Measurements from ENCODE around the gene LRG1.

LRG1 gene

GRCh38 chr19:4539693-4540581 lies at the start of gene LRG1:
Gene LRG1, minus strand, starts transcription at chr19:4540036. Its CDS starts 23 bp downstream, at chr19:4540013.
- DNase-seq (ENCODE audit: low read depth), result no peak

- no peak for DNase-seq (ENCODE audit: low read depth)
Measured at GRCh38 chr19:4588291-4588761, 48.5 kb upstream of the LRG1 start.

GRCh38 chr19:4587527-4587926 lies 47.7 kb upstream of the LRG1 start:
- DNase-seq (ENCODE audit: low read depth), result no peak

GRCh38 chr19:4586691-4587090 lies 46.9 kb upstream of the LRG1 start:
- no peak for DNase-seq (ENCODE audit: low read depth)

- no peak for DNase-seq (ENCODE audit: low read depth)
Measured at GRCh38 chr19:4586245-4586644, 46.4 kb upstream of the LRG1 start.

- DNase-seq (ENCODE audit: low read depth), result no peak
Measured at GRCh38 chr19:4585556-4585955, 45.7 kb upstream of the LRG1 start.

GRCh38 chr19:4584670-4585460 lies 45.0 kb upstream of the LRG1 start:
- no peak for DNase-seq (ENCODE audit: low read depth)

GRCh38 chr19:4583961-4584669 lies 44.3 kb upstream of the LRG1 start:
- no peak for DNase-seq (ENCODE audit: low read depth)

- no peak for DNase-seq (ENCODE audit: low read depth)
Measured at GRCh38 chr19:4582980-4583842, 43.4 kb upstream of the LRG1 start.

- DNase-seq (ENCODE audit: low read depth), result no peak
Measured at GRCh38 chr19:4581666-4582553, 42.1 kb upstream of the LRG1 start.

- no peak for DNase-seq (ENCODE audit: low read depth)
Measured at GRCh38 chr19:4580961-4581665, 41.3 kb upstream of the LRG1 start.

- DNase-seq (ENCODE audit: low read depth), result no peak
Measured at GRCh38 chr19:4580021-4580901, 40.4 kb upstream of the LRG1 start.

GRCh38 chr19:4579389-4579788 lies 39.6 kb upstream of the LRG1 start:
- DNase-seq (ENCODE audit: low read depth), result no peak

- DNase-seq (ENCODE audit: low read depth), result no peak
Measured at GRCh38 chr19:4578552-4579248, 38.9 kb upstream of the LRG1 start.

- no peak for DNase-seq (ENCODE audit: low read depth)
Measured at GRCh38 chr19:4577020-4577782, 37.4 kb upstream of the LRG1 start.

GRCh38 chr19:4576016-4576933 lies 36.4 kb upstream of the LRG1 start:
- DNase-seq (ENCODE audit: low read depth), result no peak

Measured in non-pigmented ciliary epithelial cell (primary cell).